HG02678 (cell line): ENCODE data around the gene CCNL2.
"Not testable (repeated sequence)": the region's sequence is repeated elsewhere in the genome, so short reads cannot be mapped to it uniquely, and the experiment has no call there.

Experiments
- ATAC-seq: cut with Tn5 transposase; IDR thresholded peaks from one replicate; pipeline ENCODE4 v1.9.1; 2021; ENCODE audit warnings: mild to moderate bottlenecking, moderate library complexity; ENCODE audit not compliant: unreplicated experiment

Gene CCNL2

GRCh38 chr1:1432951-1433803, 34.0 kb upstream of the CCNL2 start:
- ATAC-seq = no peak

- no peak for ATAC-seq
Observed at GRCh38 chr1:1432274-1432950, 33.3 kb upstream of the CCNL2 start.

- no peak for ATAC-seq
Observed at GRCh38 chr1:1431845-1432273, 32.7 kb upstream of the CCNL2 start.

DNA sequence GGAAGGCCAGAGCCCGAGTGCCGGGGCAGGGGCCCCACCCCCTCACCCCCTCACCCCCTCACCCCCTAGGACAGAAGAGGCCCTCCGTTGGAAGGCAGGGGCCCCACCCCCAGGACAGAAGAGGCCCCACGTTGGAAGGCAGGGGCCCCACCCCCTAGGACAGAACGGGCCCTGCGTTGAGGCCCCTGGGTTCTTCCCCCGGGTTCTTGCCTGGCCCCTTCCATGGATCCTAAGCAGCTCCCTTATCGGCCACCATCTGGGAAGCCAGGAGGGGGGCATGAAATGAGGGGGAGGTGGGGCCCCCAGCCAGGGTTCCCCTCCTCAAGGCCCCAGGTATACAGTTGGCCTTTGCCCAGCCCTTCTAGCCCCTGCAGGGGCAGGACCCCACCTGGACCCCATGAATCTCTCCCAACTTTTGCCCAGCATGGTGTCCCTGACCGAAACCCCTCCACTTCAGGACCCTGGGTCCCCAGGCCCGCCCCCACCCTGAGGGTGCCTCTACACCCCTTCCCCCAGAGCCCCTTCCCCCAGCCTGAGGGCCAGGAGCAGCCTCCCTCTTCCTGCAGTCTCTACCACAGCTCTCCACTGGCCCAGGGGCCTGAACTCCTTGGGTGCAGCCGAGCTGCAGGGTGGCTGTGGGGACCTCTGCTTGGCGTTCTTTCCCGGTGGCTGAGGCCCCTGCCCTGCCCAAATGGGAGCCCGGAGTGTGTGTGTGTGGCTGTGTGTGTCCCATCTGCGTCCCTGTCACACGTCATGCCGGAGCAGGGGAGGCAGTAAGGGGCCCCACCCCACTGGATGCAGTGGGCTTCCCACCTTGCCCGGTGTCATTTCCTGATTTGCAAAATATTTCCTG, 32.1 kb upstream of the CCNL2 start:
- ATAC-seq = no peak

DNA sequence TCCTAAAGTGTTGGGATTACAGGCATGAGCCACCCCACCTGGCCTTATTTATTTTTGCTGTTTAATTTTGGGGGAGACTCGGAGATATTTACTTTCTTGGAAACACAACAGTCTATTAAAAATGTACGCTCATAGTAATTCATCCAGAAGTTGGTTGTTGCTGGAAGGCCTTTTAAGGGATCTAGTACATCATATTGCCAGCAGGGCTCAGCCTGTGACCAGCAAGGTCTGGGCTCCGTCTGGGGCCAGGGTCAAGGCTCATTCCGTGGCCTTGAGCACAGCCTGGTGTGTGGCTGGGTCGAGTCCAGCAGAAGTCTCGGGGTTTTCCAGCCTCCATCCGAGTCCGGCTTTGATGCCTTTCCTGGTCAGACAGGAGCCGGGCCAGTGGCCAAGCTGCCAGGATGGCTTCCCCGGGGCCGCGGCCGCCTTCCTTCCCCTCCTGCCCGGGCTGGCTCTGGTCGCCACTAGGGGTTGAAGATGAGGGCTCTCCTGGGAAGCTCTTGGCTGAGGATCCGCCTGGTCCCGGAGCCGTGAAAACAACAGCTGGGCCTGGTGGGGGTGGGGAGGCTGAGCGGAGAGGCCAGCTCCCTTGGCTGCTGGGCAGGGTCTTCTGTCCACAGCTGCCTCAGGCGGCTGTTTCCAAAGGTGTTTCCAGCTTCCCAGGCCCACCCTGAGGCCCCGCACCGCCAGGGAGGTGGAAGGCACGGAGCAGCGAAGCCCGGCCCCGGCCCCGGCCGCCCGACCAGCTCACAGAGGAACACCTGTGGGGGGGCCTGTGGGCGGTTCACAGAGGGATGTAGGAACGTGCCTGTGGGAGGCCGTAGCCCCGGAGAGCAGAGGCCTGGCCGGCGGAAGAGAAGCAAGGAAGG, 31.2 kb upstream of the CCNL2 start:
- ATAC-seq = no peak

DNA sequence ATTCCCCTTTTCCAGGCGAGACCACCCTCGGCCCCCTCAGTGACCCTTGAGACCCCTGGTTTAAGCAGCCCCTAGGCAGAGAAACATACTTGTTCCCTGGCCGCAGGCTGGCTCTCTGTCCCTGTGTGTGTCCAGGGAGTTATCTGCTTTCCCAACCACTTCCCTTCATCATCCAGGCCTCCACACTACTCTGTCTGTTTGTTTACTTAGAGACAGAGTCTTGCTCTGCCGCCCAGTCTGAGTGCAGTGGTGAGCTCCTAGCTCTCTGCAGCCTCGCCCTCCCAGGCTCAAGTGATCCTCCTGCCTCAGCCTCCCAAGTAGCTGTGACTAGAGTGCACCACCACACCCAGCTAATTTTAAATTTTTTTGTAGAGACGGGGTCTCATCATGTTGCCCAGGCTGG, 30.5 kb upstream of the CCNL2 start:
- ATAC-seq = no peak

DNA sequence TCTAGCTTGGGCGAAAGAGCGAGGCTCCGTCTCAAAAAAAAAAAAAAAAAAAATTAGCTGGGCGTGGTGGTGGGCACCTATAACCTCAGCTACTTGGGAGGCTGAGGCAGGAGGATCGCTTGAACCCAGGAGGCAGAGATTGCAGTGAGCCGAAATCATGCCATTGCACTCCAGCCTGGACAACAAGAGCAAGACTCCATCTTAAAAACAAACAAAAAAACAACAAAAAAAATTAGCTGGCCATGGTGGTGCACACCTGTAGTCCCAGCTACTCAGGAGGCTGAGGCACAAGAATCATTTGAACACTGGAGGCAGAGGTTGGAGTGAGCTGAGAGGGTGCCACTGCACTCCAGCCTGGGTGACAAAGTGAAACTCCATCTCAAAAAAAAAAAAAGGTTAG, 29.8 kb upstream of the CCNL2 start:
- ATAC-seq = not testable (repeated sequence)

DNA sequence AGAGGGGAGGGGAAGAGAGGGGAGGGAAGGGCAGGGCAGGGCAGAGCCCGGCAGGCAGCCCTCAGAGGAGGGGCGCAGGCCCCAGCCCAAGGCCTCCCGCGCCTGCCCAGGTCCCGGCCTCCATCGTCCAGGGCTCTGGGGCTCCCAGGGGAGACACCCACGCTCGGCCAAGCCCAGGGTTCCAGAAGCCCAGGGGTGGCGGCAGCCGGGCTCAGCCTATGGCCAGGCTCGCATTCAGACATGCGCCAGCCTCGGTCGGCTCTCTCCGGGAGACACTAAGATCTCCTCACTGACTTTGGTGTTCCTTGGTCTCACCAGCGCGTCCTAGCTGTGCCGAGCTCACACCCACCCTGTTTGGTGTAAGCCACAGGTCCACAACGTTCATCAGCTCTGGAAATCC, 29.0 kb upstream of the CCNL2 start:
- ATAC-seq = no peak

GRCh38 chr1:1427820-1428148, 28.6 kb upstream of the CCNL2 start:
- ATAC-seq = no peak

- ATAC-seq = no peak
Observed at GRCh38 chr1:1427106-1427819, 28.1 kb upstream of the CCNL2 start.

GRCh38 chr1:1426496-1427105, 27.5 kb upstream of the CCNL2 start:
- ATAC-seq = no peak

GRCh38 chr1:1425753-1426495, 26.8 kb upstream of the CCNL2 start:
- ATAC-seq = no peak

GRCh38 chr1:1425426-1425752, 26.3 kb upstream of the CCNL2 start:
- ATAC-seq = no peak

GRCh38 chr1:1424707-1425106, 25.6 kb upstream of the CCNL2 start:
- no peak for ATAC-seq

DNA sequence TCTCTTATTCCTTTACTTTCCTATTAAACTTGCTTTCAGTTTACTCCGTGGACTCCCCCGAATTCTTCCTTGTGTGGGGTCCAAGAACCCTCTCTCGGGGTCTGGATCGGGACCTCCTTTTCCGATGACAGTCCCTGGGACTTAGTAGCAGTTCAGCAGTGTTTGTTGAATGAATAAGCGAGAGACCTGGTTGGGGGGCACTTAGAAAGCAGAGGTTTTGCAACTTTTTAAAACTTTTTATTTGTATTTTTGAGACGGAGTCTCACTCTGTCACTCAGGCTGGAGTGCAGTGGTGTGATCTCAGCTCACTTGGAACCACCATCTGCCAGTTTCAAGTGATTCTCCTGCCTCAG, 24.1 kb upstream of the CCNL2 start:
- ATAC-seq = no peak

DNA sequence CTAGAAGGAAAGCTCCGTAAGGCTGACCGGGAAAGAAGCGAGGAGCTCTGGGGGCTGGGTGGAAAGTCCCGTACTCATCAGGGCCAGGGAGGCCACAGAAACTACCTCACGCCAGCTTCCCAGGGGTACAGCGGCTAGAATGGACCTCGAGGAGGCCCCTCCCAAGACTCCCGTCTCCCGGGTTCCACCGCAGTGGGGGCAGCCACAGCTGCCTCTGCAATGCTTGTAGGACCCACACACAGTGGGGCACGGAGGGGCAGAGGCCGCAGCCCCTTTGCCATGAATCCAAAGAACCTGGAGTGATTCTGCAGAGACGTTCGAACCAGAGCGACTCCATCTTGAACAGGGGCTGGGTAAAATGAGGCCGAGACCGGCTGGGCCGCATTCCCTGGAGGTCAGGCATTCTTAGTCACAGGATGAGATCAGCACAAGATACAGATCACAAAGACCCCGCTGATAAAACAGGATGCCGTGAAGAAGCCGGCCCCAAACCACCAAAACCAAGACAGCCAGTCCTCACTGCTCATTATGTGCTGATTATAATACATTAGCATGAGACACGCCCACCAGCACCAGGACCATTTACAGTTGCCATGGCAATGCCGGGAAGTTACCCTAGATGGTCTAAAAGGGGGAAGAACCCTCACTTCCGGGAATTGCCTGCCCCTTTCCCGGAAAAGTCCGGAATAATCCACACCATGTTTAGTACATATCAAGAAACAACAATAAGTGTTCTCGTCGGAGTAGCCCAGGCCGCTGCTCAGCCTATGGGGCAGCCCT, 23.5 kb upstream of the CCNL2 start:
- ATAC-seq = no peak

DNA sequence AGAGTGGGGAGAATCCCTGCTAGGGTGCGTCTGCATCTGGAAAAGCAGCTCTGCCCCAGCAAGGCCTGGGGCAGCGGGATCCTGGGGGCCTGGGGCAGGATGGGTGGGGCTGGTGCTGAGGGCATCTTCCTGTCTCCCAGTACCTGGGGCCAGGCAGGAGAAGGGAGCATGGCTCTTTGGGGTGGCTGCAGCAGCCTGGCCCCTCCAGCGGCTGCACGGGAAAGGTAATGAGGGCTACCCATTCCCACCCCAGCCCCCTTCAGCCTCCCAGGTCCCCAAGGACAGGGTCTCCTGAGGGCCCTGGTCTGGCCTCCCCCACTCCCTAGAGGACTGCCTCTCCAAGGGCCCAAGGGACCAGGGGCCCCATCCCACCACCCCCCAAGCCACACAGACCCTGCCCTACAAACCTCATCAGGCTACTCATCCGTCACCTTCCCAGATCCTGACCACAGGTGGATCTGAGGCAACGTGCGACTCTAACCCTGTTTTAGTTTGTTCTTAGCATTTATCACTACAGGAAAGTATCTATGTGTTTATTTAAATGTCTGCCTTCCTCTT, 22.9 kb upstream of the CCNL2 start:
- ATAC-seq = no peak
